PC-3 (cell line): ENCODE results near the gene C1orf210. TPM values are rescaled to one million over a fixed set of nuclear protein-coding genes. Genes with fewer than 3 reads are reported as not detected.

Experiments
- ATAC-seq: fragments of 200-7000 bp; cut with Tn5 transposase; 2 replicates; pipeline ENCODE4 v1.9.1; 2020; ENCODE audit warnings: mild to moderate bottlenecking, moderate library complexity
- BruUV-seq: library from RNA; stranded (reverse); fragments of 400-500 nt; replicated peaks from 2 replicates; lab custom pipeline; 2021; lab: Mats Ljungman, UMichigan
- CTCF ChIA-PET: fragments of 300-600 bp; sonication (Branson Sonifier 250); formaldehyde crosslinking; loops from one replicate; lab custom pipeline; 2022; ENCODE audit warnings: antibody characterized with exemption; lab: Charles Lee
- POLR2A ChIA-PET: fragments of 300-600 bp; sonication (Branson Sonifier 250); formaldehyde crosslinking; loops from one replicate; lab custom pipeline; 2022; ENCODE audit warnings: antibody characterized with exemption; ENCODE audit not compliant: unreplicated experiment; lab: Charles Lee
- DNase-seq: peaks from one replicate; pipeline ENCODE4 v3.0.0-alpha.2; 2015
- H2AFZ ChIP-seq: fragments of 300-600 bp; sonication (generic); 2 replicates; pipeline ENCODE4 v1.6.0; 2016; ENCODE audit warnings: antibody characterized with exemption, low read length
- H3F3A ChIP-seq: fragments of 300-600 bp; sonication (generic); one replicate; pipeline ENCODE4 v1.6.0; 2017; ENCODE audit warnings: antibody characterized with exemption, low read length, control low read depth, mild to moderate bottlenecking; ENCODE audit not compliant: unreplicated experiment
- H3K27ac ChIP-seq: fragments of 300-600 bp; sonication (generic); 2 replicates; pipeline ENCODE4 v1.5.1; 2016; ENCODE audit warnings: mild to moderate bottlenecking, low read length
- H3K27me3 ChIP-seq: fragments of 300-600 bp; sonication (generic); 2 replicates; pipeline ENCODE4 v1.6.1; 2016; ENCODE audit warnings: low read length, mixed read lengths
- H3K36me3 ChIP-seq: fragments of 300-600 bp; sonication (generic); 2 replicates; pipeline ENCODE4 v1.6.1; 2016; ENCODE audit warnings: low read depth, mixed run types, low read length, mixed read lengths
- H3K4me1 ChIP-seq: fragments of 300-600 bp; sonication (generic); 2 replicates; pipeline ENCODE4 v1.5.1; 2016; ENCODE audit warnings: low read length; ENCODE audit not compliant: insufficient read depth
- H3K4me2 ChIP-seq: fragments of 300-600 bp; sonication (generic); 2 replicates; pipeline ENCODE4 v1.6.0; 2016; ENCODE audit warnings: low read length
- H3K4me3 ChIP-seq: fragments of 300-600 bp; sonication (generic); 2 replicates; pipeline ENCODE4 v1.5.1; 2016; ENCODE audit warnings: mild to moderate bottlenecking, low read length, mixed read lengths
- H3K79me2 ChIP-seq: fragments of 300-600 bp; sonication (generic); 2 replicates; pipeline ENCODE4 v1.6.1; 2017; ENCODE audit warnings: low read length, mixed read lengths
- H3K9ac ChIP-seq: fragments of 300-600 bp; sonication (generic); 2 replicates; pipeline ENCODE4 v1.6.0; 2016; ENCODE audit warnings: mild to moderate bottlenecking, low read length
- H3K9me2 ChIP-seq: fragments of 300-600 bp; sonication (generic); replicated peaks from 2 replicates; pipeline ENCODE4 v1.6.1; 2016; ENCODE audit warnings: mixed run types, low read length, mixed read lengths
- H3K9me3 ChIP-seq: fragments of 300-600 bp; sonication (generic); 2 replicates; pipeline ENCODE4 v1.6.1; 2016; ENCODE audit warnings: low read length, mixed read lengths
- H4K20me1 ChIP-seq: fragments of 300-600 bp; sonication (generic); 2 replicates; pipeline ENCODE4 v1.6.1; 2016; ENCODE audit warnings: low read length, mixed read lengths
- CTCF ChIP-seq: fragments of 300-600 bp; sonication (generic); conservative IDR thresholded peaks from 2 replicates; pipeline ENCODE4 v1.5.1; 2017; ENCODE audit warnings: antibody characterized with exemption, low read depth, mild to moderate bottlenecking, low read length
- EZH2 ChIP-seq: fragments of 300-600 bp; sonication (generic); IDR thresholded peaks from one replicate; pipeline ENCODE4 v1.6.1; 2017; ENCODE audit warnings: antibody characterized with exemption, mild to moderate bottlenecking, low read length; ENCODE audit not compliant: unreplicated experiment
- EZH2phosphoT487 ChIP-seq: fragments of 300-600 bp; sonication (generic); IDR thresholded peaks from 2 replicates; pipeline ENCODE4 v1.6.1; 2018; ENCODE audit warnings: mild to moderate bottlenecking, antibody characterized with exemption, low read length, borderline replicate concordance
- intact Hi-C: fragments of 100-400 bp; cut with micrococcal nuclease; formaldehyde crosslinking; loops from 2 replicates; pipeline ENCODE4 v1.9.0; 2023
- total RNA-seq: library from RNA; depleted of rRNA; stranded (reverse); fragments of >200 nt; gene quantifications from 2 replicates; pipeline ENCODE4 v1.2.3, GENCODE V29; 2014

C1orf210 gene
- total RNA-seq, 1 experiment from 2014 or later, result 17.8 TPM

DNA sequence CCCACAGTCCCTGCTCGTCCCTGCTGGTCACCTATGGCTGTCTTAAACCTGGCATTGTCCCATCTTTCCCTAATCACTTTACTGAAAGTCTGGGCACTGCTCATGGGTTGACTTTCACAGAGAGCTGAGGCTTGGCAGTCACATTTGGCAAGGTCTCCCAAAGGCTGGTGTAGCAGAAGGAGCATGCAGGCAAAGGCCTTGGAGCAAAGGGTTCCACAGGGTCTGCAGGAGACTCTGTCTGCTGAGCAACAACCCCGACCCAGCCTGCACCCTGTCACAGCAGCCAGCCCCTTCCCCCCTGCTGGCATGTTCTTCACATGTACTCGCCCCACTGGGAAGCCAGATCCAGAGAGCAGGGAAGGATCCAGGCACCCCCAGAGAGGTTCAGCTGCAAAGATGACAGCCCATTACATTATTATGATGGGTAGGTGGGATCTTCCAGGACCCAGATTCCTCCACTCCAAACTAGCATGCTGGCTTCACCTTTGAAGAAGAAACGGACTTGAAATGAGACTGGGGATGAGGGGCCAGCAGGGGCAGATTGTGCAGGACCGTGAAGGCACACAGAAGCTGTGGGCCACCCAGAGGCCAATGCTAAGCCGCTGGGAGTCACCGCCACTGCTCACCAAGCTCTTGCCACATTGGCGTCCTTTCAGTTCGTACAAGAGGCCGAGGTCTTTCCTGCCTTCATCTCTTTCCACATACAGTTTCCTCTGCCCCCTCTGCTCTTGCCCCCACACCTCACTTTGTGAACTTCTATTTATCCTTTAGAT is 29.8 kb downstream of the C1orf210 start:
- H3K4me1 ChIP-seq, result no peaks in the 10 kb centered on the region
- intact Hi-C loops, result no loop called here
- no TSS peak for BruUV-seq
- no peak for DNase-seq
- no peaks in the 10 kb centered on the region for H3K27me3 ChIP-seq
- no peaks in the 10 kb centered on the region for H3K36me3 ChIP-seq
- no peaks in the 10 kb centered on the region for H3F3A ChIP-seq
- H3K4me2 ChIP-seq, result no peak overlapping the region
- H3K9me2 ChIP-seq, result no peaks in the 10 kb centered on the region
- POLR2A ChIA-PET, result no interaction called here
- no peak overlapping the region for H3K4me3 ChIP-seq
- TF ChIP-seq EZH2, result no peak
- TF ChIP-seq CTCF, result no peak
- TF ChIP-seq EZH2phosphoT487, result no peak
- H3K27ac ChIP-seq, result no peak overlapping the region
- CTCF ChIA-PET, result no interaction called here
- no peaks in the 10 kb centered on the region for H3K79me2 ChIP-seq
- H2AFZ ChIP-seq, result no peak overlapping the region
- peaks cover 16% of the 10 kb centered on the region; the same call in 1 of the 2 replicates for H3K9me3 ChIP-seq
- no peak overlapping the region for H3K9ac ChIP-seq
- no peak for ATAC-seq
- no peaks in the 10 kb centered on the region for H4K20me1 ChIP-seq

DNA sequence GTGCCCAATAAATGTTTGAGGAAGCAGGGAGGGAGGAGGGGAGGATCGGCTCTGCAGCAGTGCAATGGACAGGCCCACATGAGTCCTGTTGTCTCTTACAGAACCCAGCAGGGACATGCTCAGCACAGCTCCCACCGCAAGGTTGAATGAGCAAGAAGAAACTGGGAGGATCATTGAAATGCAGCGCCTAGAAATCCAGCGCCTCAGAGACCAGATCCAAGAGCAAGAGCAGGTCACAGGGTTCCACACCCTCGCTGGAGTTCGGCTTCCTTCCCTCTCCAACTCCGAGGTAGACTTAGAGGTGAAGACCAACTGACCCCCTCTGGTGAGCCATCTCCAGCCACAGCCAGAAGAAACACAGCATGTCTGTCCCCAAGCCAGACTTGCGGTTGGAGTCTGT is 31.5 kb downstream of the C1orf210 start:
- Histone ChIP-seq H3K9me3 (peaks cover 16% of the 10 kb centered on the region; the same call in 1 of the 2 replicates), H3K9me2 (no peaks in the 10 kb centered on the region), H3K4me1 (no peaks in the 10 kb centered on the region), H3F3A (no peaks in the 10 kb centered on the region), H3K36me3 (no peaks in the 10 kb centered on the region), H3K27ac (no peak overlapping the region), H3K9ac (no peak overlapping the region), H3K4me3 (no peak overlapping the region), H3K27me3 (no peaks in the 10 kb centered on the region), H4K20me1 (no peaks in the 10 kb centered on the region), H3K4me2 (no peak overlapping the region), H2AFZ (no peak overlapping the region), H3K79me2 (no peaks in the 10 kb centered on the region)
- DNase-seq, result no peak
- intact Hi-C loops, result no loop called here
- POLR2A ChIA-PET, result no interaction called here
- no TSS peak for BruUV-seq
- CTCF ChIA-PET, result no interaction called here
- ATAC-seq, result no peak
- TF ChIP-seq CTCF (no peak), EZH2phosphoT487 (no peak), EZH2 (no peak)

DNA sequence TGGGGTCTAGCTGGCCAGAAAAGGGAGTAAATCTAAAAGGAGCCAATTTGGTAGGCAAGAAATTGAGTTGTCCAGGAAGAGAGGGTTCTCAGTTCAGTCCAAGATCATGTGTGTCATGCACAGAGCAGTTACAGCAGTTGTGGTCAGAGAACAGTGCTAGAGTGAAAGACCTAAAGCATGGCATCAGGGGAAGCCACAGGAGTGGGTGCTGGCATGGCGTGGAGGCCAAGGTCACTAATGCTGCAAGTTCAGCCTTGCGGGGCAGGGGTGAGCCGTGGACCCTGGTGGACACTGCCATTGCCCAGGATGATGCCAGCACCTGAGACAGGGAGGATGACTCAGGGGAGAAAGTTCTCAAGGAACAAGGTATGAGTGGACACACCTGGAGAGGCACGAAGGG is 32.2 kb downstream of the C1orf210 start:
- Histone ChIP-seq H4K20me1 (no peaks in the 10 kb centered on the region), H3K9ac (no peak overlapping the region), H3K4me1 (no peaks in the 10 kb centered on the region), H3K27me3 (no peaks in the 10 kb centered on the region), H3K4me2 (no peak overlapping the region), H3F3A (no peaks in the 10 kb centered on the region), H2AFZ (no peak overlapping the region), H3K9me3 (peaks cover 11% of the 10 kb centered on the region; the same call in 1 of the 2 replicates), H3K9me2 (no peaks in the 10 kb centered on the region), H3K36me3 (no peaks in the 10 kb centered on the region), H3K4me3 (no peak overlapping the region), H3K27ac (no peak overlapping the region), H3K79me2 (no peaks in the 10 kb centered on the region)
- CTCF ChIA-PET, result no interaction called here
- intact Hi-C loops, result no loop called here
- DNase-seq (no peak), ATAC-seq (no peak)
- no TSS peak for BruUV-seq
- POLR2A ChIA-PET, result no interaction called here
- TF ChIP-seq CTCF (no peak), EZH2phosphoT487 (no peak)
